ENCODE measurements around the gene PDE5A.
"Not testable (repeated sequence)": the region's sequence is repeated elsewhere in the genome, so short reads cannot be mapped to it uniquely, and the experiment has no call there.

DNA sequence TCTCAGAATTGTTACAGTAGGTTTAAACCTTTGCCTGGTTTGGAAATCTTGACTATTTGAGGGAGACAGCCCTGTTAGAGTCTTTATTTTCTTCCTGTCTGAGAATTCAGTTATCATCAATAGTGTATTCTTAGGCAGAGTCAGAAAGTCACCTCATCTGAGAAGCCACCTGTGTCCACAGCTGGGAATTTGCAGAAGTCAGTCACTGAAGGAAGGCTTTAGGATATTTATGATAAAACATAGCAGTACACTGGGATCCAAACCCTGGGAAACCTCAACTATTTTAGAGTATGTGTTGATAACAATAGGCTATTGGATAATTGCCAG lies 157.9 kb downstream of the PDE5A start:
- not testable (repeated sequence) for TF ChIP-seq POLR2A (IDR thresholded peaks at IDR 0.05)
- TF ChIP-seq, protein P1, sequence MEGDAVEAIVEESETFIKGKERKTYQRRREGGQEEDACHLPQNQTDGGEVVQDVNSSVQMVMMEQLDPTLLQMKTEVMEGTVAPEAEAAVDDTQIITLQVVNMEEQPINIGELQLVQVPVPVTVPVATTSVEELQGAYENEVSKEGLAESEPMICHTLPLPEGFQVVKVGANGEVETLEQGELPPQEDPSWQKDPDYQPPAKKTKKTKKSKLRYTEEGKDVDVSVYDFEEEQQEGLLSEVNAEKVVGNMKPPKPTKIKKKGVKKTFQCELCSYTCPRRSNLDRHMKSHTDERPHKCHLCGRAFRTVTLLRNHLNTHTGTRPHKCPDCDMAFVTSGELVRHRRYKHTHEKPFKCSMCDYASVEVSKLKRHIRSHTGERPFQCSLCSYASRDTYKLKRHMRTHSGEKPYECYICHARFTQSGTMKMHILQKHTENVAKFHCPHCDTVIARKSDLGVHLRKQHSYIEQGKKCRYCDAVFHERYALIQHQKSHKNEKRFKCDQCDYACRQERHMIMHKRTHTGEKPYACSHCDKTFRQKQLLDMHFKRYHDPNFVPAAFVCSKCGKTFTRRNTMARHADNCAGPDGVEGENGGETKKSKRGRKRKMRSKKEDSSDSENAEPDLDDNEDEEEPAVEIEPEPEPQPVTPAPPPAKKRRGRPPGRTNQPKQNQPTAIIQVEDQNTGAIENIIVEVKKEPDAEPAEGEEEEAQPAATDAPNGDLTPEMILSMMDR (IDR thresholded peaks at IDR 0.05): not testable (repeated sequence)
